HL-60 (cell line): ENCODE measurements around the gene TMTC1.

Experiments used
- DNase-seq, 2 experiments: peaks; one replicate each; pipeline ENCODE4 v3.0.0-alpha.2; 2010 to 2020; ENCODE audit warnings: low read depth in 1 of 2, low spot score in 1 of 2
- H3K27ac ChIP-seq: fragments of 250-450 bp; sonication (Bioruptor Pico); replicated peaks from 2 replicates; pipeline ENCODE4 v1.5.1; 2020; ENCODE audit warnings: mild to moderate bottlenecking, moderate library complexity
- H3K27me3 ChIP-seq: fragments of 250-450 bp; sonication (Bioruptor Pico); 2 replicates; pipeline ENCODE4 v1.5.1; 2021; ENCODE audit warnings: mild to moderate bottlenecking, moderate library complexity; ENCODE audit not compliant: insufficient read depth, poor library complexity, severe bottlenecking
- H3K4me3 ChIP-seq: replicated peaks from 2 replicates; pipeline ENCODE4 v1.5.1; 2011; ENCODE audit warnings: mild to moderate bottlenecking, control low read depth, low read length; ENCODE audit not compliant: insufficient read depth
- GABPA ChIP-seq: IDR thresholded peaks from 2 replicates; pipeline ENCODE4 v1.6.1; 2012; ENCODE audit warnings: low read depth
- POLR2AphosphoS5 ChIP-seq: IDR thresholded peaks from 2 replicates; pipeline ENCODE4 v1.6.1; 2012; ENCODE audit warnings: low read depth
- SPI1 ChIP-seq: IDR thresholded peaks from 2 replicates; pipeline ENCODE4 v1.6.1; 2012; ENCODE audit warnings: low read depth, mild to moderate bottlenecking, borderline replicate concordance
- TF ChIP-seq, protein P1 (sequence below): IDR thresholded peaks from 2 replicates; pipeline ENCODE4 v1.6.1; 2012; ENCODE audit warnings: low read depth; ENCODE audit not compliant: insufficient replicate concordance
- TF ChIP-seq, protein P2 (sequence below): IDR thresholded peaks from one replicate; pipeline ENCODE4 v1.5.1; 2011; ENCODE audit warnings: low read length, control low read depth, inconsistent platforms; ENCODE audit not compliant: insufficient read depth

TMTC1 gene

DNA sequence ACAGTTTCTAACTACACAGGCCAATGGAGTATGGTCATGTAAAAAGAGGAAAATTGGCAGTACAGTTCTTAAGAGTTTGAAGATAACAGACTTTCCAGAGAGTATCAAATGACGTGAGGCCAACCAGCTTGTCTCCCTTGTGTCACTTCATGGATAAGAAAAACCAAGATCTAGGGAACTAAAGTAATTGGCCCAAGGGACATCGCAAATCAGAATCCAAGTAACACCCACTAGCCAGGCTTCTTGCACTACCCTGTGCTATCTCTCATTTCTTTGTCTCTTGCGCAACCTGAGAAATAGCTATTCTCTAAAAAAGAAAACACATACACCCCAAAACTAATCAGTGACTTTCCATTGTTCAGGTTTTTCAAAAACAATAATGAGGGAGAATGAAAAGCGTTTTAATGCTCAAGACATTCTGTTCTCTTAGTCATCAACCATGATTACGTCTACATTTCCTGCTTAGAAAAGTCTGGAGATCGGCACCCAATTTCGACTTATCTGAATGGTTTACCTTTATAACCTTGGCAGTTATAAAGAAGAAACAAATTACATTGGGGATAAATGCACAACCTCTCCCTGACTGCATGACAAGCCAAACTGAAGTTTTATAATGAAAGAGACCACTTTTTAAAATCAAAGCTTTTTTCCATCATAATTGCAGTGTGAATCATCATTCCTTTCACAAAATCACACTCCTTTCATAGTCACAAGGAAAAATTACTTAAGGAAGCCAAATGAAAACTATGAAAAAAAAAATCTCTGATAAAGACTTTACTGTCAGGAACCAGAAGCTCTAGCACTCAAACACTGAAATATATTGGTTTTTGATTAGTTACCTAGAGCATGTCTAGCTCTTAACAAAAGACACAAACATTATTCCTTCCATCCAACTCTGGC, 42.1 kb downstream of the TMTC1 start:
- DNase-seq = no peak
- TF ChIP-seq, protein P1, sequence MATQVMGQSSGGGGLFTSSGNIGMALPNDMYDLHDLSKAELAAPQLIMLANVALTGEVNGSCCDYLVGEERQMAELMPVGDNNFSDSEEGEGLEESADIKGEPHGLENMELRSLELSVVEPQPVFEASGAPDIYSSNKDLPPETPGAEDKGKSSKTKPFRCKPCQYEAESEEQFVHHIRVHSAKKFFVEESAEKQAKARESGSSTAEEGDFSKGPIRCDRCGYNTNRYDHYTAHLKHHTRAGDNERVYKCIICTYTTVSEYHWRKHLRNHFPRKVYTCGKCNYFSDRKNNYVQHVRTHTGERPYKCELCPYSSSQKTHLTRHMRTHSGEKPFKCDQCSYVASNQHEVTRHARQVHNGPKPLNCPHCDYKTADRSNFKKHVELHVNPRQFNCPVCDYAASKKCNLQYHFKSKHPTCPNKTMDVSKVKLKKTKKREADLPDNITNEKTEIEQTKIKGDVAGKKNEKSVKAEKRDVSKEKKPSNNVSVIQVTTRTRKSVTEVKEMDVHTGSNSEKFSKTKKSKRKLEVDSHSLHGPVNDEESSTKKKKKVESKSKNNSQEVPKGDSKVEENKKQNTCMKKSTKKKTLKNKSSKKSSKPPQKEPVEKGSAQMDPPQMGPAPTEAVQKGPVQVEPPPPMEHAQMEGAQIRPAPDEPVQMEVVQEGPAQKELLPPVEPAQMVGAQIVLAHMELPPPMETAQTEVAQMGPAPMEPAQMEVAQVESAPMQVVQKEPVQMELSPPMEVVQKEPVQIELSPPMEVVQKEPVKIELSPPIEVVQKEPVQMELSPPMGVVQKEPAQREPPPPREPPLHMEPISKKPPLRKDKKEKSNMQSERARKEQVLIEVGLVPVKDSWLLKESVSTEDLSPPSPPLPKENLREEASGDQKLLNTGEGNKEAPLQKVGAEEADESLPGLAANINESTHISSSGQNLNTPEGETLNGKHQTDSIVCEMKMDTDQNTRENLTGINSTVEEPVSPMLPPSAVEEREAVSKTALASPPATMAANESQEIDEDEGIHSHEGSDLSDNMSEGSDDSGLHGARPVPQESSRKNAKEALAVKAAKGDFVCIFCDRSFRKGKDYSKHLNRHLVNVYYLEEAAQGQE = no peak
- no peak for TF ChIP-seq GABPA
- no peak for TF ChIP-seq POLR2AphosphoS5
- TF ChIP-seq SPI1 = no peak
- TF ChIP-seq, protein P2, sequence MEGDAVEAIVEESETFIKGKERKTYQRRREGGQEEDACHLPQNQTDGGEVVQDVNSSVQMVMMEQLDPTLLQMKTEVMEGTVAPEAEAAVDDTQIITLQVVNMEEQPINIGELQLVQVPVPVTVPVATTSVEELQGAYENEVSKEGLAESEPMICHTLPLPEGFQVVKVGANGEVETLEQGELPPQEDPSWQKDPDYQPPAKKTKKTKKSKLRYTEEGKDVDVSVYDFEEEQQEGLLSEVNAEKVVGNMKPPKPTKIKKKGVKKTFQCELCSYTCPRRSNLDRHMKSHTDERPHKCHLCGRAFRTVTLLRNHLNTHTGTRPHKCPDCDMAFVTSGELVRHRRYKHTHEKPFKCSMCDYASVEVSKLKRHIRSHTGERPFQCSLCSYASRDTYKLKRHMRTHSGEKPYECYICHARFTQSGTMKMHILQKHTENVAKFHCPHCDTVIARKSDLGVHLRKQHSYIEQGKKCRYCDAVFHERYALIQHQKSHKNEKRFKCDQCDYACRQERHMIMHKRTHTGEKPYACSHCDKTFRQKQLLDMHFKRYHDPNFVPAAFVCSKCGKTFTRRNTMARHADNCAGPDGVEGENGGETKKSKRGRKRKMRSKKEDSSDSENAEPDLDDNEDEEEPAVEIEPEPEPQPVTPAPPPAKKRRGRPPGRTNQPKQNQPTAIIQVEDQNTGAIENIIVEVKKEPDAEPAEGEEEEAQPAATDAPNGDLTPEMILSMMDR = no peak
- Histone ChIP-seq H3K27me3 (no peaks in the 10 kb centered on the region), H3K4me3 (no peak overlapping the region), H3K27ac (no peak overlapping the region)

DNA sequence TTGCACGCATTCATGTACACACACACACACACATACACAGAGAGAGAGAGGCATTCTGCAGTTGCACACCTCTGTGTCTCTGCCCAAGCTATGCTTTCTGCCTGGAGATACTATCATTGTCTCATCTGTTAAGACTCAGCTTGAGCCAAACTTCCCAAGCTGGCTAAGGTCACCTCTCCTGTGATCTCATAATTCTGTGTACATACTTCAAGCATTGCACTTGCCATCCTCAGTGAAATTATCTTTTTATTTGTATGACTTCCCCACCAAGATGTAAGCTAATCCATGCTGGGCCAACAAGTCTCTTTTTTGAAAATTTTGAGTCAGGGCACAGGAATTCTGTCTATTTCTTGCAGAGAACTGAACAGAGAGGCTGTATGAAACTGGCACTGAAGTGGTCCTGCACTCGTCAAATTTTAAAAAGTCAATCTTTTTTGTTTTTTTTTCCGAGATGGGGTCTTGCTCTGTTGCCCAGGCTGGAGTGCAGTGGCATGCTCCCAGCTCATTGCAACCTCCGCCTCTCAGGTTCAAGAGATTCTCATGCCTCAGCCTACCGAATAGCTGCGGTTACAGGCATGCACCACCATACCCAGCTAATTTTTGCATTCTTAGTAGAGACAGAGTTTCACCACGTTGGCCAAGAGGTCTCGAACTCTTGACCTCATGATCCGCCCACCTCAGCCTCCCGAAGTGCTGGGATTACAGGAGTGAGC, 44.3 kb downstream of the TMTC1 start:
- TF ChIP-seq GABPA (no peak), SPI1 (no peak), POLR2AphosphoS5 (no peak)
- TF ChIP-seq, protein P2 = no peak
- TF ChIP-seq, protein P1 = no peak
- H3K27me3 ChIP-seq = no peaks in the 10 kb centered on the region
- no peak overlapping the region for H3K27ac ChIP-seq
- no peak overlapping the region for H3K4me3 ChIP-seq
- DNase-seq = no peak

DNA sequence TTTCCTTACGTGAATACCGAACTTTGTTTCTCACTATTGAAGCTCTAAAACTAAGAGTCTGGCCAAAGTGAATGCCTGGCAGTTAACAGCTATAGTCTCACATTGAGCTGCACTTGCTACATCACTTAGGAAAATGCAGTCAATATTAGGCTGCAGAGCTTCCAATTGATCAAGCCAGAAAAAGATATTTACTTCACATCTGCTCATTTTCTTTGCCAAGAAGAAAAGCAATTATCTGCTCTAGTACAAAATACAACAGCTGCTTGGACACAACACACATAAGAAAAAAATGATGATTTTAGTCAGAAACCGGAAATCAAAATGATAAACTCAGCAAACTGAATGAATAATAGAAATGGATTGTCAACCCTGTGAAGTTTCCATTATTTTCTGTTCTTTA, 45.4 kb downstream of the TMTC1 start:
- TF ChIP-seq, protein P1 = no peak
- TF ChIP-seq GABPA (no peak), SPI1 (no peak)
- TF ChIP-seq, protein P2 = no peak
- Histone ChIP-seq H3K27me3 (no peaks in the 10 kb centered on the region), H3K4me3 (no peak overlapping the region), H3K27ac (no peak overlapping the region)
- no peak for DNase-seq
